Measurements from ENCODE around the gene STKLD1.
"Not testable (repeated sequence)": the region's sequence is repeated elsewhere in the genome, so short reads cannot be mapped to it uniquely, and the experiment has no call there.

STKLD1 gene

DNA sequence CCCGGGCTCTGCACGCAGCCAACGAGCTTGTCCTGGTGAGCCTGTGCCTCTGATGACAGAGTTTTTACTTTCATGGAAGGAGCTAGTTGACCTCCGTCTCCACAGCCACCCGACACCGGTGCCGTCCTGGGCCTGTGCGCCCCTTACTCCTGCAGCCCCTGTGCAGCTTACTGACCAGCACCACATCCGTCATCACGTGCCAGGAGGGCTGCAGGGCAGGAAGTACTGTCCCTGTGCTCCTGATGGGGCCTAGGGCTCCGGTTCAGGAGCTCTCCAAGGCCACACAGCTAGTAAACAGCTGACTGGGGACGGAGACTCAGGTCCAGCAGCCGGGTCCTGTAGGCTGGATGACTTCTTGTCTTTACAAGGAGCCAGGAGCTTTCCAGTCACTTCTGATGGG lies 10.2 kb downstream of the STKLD1 start:
- no peak for DNase-seq

GRCh38 chr9:133387680-133388079 lies 11.5 kb downstream of the STKLD1 start:
- DNase-seq, result no peak

GRCh38 chr9:133389025-133389557 lies 12.9 kb downstream of the STKLD1 start:
- no peak for DNase-seq

DNA sequence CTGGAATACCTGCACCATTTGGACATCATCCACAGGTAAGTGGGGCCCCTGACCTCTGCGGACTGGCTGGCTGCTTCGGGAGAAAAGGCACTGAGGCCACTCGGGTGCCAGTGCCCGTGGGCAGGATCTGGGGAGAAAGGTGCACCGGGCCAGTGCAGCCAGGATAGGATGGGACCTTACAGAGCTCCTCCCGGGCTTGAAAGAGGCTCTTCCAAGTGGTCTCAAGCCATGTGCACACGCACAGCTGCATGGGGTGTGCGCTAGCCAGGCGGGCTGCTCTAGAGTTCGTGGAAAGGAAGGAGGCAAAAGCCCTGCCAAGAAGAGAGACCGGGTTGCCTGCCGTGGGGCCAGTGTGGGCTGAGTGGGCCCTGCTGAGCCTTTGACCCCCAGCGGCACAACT lies 13.4 kb downstream of the STKLD1 start:
- no peak for DNase-seq

GRCh38 chr9:133390713-133391112 lies 14.5 kb downstream of the STKLD1 start:
- DNase-seq, result no peak

DNA sequence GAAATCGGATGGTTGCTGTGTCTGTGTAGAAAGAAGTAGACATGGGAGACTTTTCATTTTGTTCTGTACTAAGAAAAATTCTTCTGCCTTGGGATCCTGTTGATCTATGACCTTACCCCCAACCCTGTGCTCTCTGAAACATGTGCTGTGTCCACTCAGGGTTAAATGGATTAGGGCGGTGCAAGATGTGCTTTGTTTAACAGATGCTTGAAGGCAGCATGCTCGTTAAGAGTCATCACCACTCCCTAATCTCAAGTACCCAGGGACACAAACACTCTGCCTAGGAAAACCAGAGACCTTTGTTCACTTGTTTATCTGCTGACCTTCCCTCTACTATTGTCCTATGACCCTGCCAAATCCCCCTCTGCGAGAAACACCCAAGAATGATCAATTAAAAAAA lies 15.3 kb downstream of the STKLD1 start:
- DNase-seq, result not testable (repeated sequence)

DNA sequence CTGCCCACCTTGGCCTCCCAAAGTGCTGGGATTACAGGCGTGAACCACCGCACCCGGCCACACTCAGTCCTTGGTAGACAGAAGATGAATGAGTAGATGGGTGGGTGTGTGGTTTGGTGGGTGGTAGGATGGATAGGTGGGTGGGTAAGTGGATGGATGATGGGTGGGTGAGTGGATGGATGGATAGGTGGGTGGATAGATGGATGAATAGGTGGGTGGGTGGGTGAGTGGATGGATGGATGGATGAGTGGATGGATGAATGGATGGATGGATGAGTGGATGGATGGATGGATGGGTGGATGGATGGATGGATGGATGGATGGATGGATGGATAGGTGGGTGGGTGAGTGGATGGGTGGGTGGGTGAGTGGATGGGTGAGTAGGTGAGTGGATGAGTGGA lies 16.1 kb downstream of the STKLD1 start:
- not testable (repeated sequence) for DNase-seq

DNA sequence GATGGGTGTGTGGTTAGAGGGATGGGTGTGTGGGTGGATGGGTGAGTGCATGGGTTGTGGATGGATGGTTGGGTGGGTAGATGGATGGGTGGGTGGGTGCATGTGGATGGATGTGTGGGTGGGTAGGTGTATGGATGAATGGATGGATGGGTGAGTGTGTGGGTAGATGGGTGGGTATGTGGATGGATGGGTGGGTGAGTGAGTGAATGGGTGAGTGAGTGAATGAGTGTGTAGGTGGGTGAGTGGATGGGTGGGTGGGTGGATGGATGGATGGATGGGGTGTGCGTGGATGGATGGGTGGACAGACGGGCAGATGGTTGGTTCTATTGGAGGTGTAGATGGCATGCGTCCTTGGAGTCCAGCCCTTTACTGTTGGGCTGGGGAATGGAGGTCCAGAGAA lies 17.2 kb downstream of the STKLD1 start:
- DNase-seq, result no peak

GRCh38 chr9:133394687-133395271 lies 18.6 kb downstream of the STKLD1 start:
- DNase-seq, result no peak

GRCh38 chr9:133396952-133397351 lies 20.8 kb downstream of the STKLD1 start:
- no peak for DNase-seq

GRCh38 chr9:133397370-133397769 lies 21.2 kb downstream of the STKLD1 start:
- DNase-seq, result no peak

GRCh38 chr9:133397895-133398294 lies 21.7 kb downstream of the STKLD1 start:
- no peak for DNase-seq

DNA sequence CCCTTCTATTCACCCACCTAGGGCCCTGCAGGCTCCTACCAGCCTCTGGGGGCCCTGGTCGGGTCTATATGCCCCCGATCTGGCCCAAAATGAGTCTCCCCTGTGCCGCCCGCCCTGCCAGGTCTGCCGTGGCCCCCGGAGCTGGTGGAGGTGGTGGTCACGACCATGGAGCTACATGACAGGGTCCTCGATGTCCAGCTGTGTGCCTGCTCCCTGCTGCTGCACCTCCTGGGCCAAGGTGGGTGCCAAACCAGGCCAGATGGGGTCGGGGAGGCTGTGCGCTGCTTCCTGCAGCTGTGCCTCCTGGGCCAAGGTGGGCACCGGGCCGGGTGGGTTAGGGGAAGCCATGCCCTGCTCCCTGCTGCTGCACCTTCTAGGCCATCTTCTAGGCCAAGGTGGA lies 24.1 kb downstream of the STKLD1 start:
- no peak for DNase-seq

- no peak for DNase-seq
Observed at GRCh38 chr9:133401588-133401987, 25.4 kb downstream of the STKLD1 start.

- no peak for DNase-seq
Observed at GRCh38 chr9:133402689-133403088, 26.5 kb downstream of the STKLD1 start.

- DNase-seq, result peak; percentile 8
Observed at GRCh38 chr9:133403766-133404453, 27.7 kb downstream of the STKLD1 start.

GRCh38 chr9:133404454-133405002 lies 28.4 kb downstream of the STKLD1 start:
- no peak for DNase-seq

DNA sequence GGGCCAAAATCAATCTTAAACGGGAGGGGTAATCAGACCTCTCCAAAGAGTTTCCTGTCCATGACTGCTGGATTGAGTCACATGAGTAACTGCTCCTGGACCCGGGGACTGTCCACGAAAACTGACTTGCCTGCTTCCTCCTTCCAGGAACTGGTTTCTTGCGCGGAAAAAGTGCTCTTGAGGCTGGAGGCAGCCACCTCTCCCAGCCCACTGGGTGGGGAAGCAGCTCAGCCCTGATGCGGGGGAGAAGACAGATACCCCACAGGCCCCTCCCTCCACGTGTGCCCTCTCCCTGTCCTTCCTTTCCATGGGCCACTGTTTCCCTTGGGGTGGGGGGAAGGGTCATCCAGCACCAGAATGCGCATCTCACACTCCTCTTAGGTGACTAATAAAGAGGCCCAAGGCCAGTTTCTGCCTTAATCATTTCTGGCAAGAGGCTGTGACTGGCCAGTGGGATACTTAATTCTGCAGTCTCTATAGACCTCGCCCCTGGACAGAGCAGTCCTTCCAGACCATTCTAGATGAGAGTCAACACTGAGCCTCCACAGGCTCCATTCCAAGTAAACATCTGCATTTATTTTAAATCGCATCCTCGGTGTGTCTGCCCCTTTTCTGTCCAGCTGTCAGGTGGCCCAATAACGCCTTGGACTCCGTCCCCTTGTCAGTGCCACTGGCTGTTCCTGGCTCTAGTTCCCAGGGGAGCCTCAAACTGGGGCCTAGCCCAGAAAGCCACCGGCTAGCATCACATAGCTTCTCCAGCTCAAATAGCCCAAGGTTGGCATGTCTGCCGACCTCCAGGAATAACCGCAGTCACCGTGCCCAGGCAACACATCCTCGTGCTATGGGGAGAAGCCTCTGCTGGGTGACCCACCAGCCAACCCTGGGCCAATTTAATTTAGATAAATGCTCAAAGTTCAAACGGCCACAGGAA lies 29.6 kb downstream of the STKLD1 start:
- DNase-seq, result no peak

DNA sequence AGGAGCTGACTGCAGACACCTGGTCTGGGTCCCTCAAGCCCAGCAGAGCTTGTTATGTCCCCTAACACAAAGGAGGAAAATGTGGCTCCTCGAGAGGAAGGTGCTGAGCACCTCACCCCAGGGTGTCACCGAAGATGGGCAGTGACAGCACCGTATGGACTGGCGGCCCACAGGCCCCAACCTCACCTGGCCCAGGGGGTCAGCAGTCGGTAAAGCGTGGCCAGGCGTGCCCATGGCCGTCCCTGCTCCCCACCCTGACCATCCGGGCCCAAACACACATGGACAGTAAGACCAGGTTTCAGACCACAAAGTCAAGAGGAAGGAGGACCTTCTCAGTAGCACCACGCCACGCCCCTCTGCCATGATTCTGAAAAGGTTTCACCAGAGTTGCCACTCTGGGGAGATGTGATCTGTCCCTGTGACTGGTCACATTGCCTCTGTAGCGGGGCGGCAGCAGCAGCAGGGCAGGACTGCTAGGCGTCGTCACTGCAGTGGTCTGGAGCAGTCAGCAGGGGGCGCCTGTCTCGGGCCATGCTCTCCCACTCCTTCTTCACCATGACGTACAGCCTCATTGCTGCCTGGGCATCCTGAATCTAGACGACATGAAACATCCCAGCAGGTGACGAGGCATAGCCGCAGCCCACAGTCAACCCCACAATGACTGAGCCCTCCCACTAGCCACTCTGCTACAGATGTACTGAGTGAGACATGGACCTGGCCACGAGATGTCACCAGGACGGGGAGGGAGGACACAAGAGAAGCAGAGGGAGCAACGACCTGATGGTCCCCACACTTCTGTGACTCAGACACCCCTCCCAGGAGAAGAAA lies 30.5 kb downstream of the STKLD1 start:
- peak; percentile 67 for DNase-seq

DNA sequence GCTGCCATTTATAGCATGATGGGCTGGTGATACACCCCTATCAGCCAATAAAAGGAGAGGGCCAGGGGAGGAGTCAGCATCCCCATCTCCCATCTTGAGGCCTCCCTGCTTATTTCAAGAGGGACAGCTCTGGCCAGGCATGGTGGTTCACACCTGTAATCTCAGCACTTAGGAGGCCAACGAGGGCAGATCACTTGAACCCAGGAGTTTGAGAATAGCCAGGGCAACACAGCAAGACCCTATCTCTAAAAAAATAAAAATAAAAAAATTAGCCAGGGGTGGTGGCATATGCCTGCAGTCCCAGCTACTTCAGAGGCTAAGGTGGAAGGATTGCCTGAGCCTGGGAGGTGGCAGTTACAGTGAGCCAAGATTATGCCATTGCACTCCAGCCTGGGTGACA lies 31.9 kb downstream of the STKLD1 start:
- no peak for DNase-seq

GRCh38 chr9:133415170-133415569 lies 39.0 kb downstream of the STKLD1 start:
- DNase-seq, result no peak

Measured in fibroblast of skin of scalp (primary cell).